Sigmoid colon (tissue), 7 donors: ENCODE results near the gene VPS26C. TPM values are rescaled to one million over a fixed set of nuclear protein-coding genes. Genes with fewer than 3 reads are reported as not detected.

Source experiments
- DNase-seq: peaks from one replicate; pipeline ENCODE4 v3.0.0-alpha.2; 2019
- H3K27ac ChIP-seq, 4 donors: fragments of 200-600 bp; sonication (generic); one replicate each; pipeline ENCODE4 v1.5.1; 2016 to 2019; ENCODE audit warnings: mild to moderate bottlenecking in 1 of 4
- H3K27me3 ChIP-seq, 3 donors: fragments of 200-600 bp; sonication (generic); one replicate each; pipeline ENCODE4 v1.5.1; 2019; ENCODE audit warnings: mild to moderate bottlenecking in 1 of 3
- H3K36me3 ChIP-seq, 4 donors: fragments of 200-600 bp; sonication (generic); one replicate each; pipeline ENCODE4 v1.5.1; 2016 to 2019
- H3K4me1 ChIP-seq, 4 donors: fragments of 200-600 bp; sonication (generic); one replicate each; pipeline ENCODE4 v1.5.1; 2017 to 2019
- H3K4me3 ChIP-seq, 4 donors: fragments of 200-600 bp; sonication (generic); one replicate each; pipeline ENCODE4 v1.5.1; 2017 to 2019; ENCODE audit warnings: mild to moderate bottlenecking in 2 of 4, moderate library complexity in 1 of 4
- H3K9me3 ChIP-seq, 4 donors: fragments of 200-600 bp in 3 of 4; sonication (generic) in 3 of 4; one replicate each; pipeline versions ENCODE4 v1.5.1 to v1.6.1; 2013 to 2019
- CTCF ChIP-seq, 4 experiments: fragments of 450-650 bp in 3 of 4; fragments of 200-600 bp in 1 of 4; IDR thresholded peaks; one replicate each; pipeline ENCODE4 v1.5.1; 2016 to 2019; ENCODE audit warnings: antibody characterized with exemption in 4 of 4, mild to moderate bottlenecking in 3 of 4, moderate library complexity in 2 of 4
- EP300 ChIP-seq, 4 donors: sonication (generic); formaldehyde crosslinking; IDR thresholded peaks; one replicate each; pipeline ENCODE4 v1.6.1; 2017; ENCODE audit warnings: antibody characterized with exemption in 4 of 4
- POLR2A ChIP-seq, 2 donors: fragments of 450-650 bp; IDR thresholded peaks; one replicate each; pipeline ENCODE4 v1.6.1; 2016; ENCODE audit warnings: antibody characterized with exemption in 2 of 2, mild to moderate bottlenecking in 2 of 2, moderate library complexity in 2 of 2
- POLR2AphosphoS5 ChIP-seq, 4 donors: sonication (generic); formaldehyde crosslinking; IDR thresholded peaks; one replicate each; pipeline ENCODE4 v1.6.1; 2017; ENCODE audit warnings: antibody characterized with exemption in 4 of 4
- WGBS, 2 donors: extraction: QIAGEN DNeasy Blood & Tissue Kit; methylation state at CpG; one replicate each; pipeline ENCODE4 v1.1.7; 2013; 5-methylcytosine and 5-hydroxymethylcytosine counted together
- intact Hi-C: fragments of 100-400 bp; cut with DNase I; formaldehyde crosslinking; loops from one replicate; pipeline ENCODE4 v1.15.1; 2023
- polyA plus RNA-seq, 3 donors: library from polyadenylated mRNA; stranded (reverse); fragments of 200-250 nt; gene quantifications; one replicate each; pipeline ENCODE4 v1.2.3, GENCODE V29; 2013
- total RNA-seq, 4 donors: library from RNA; depleted of rRNA; stranded (reverse); fragments of >200 nt; gene quantifications; one replicate each; pipeline ENCODE4 v1.1.0, GENCODE V29; 2016
- donor health status: healthy with polysubstance abuse.
- donor health status: Bipolar disorder and iron deficiency.
- donor health status: healthy.

The VPS26C gene
- total and polyA plus RNA-seq, 7 donors = 34.2 to 71.7 (median 52.6) TPM

GRCh38 chr21:37208056-37208721 lies 58.9 kb downstream of the VPS26C start:
- peaks cover 0 to 14% (median 5%) of the 10 kb centered on the region in 4 donors for H3K4me1 ChIP-seq
- H3K27ac ChIP-seq = peak overlapping the region in 1 of 4 donors; percentile 55
- H3K9me3 ChIP-seq = no peaks in the 10 kb centered on the region
- intact Hi-C loops = no loop called here
- DNase-seq = no peak
- H3K4me3 ChIP-seq = no peak overlapping the region
- no peaks in the 10 kb centered on the region for H3K27me3 ChIP-seq
- no peak for TF ChIP-seq POLR2A (IDR thresholded peaks at IDR 0.05)
- TF ChIP-seq EP300 (IDR thresholded peaks at IDR 0.05) = no peak
- no peak for TF ChIP-seq POLR2AphosphoS5 (IDR thresholded peaks at IDR 0.05)
- TF ChIP-seq CTCF (IDR thresholded peaks at IDR 0.05) = no peak
- peaks cover 0 to 3% (median 1%) of the 10 kb centered on the region in 4 donors for H3K36me3 ChIP-seq
- WGBS, 2 donors = 42 to 45% methylated on average over 15 of the region's 15 CpGs

GRCh38 chr21:37207441-37208009 lies 59.6 kb downstream of the VPS26C start:
- TF ChIP-seq EP300 (IDR thresholded peaks at IDR 0.05) (no peak), POLR2AphosphoS5 (IDR thresholded peaks at IDR 0.05) (no peak), POLR2A (IDR thresholded peaks at IDR 0.05) (no peak), CTCF (IDR thresholded peaks at IDR 0.05) (no peak)
- Histone ChIP-seq H3K4me1 (peaks cover 0 to 14% (median 5%) of the 10 kb centered on the region in 4 donors), H3K4me3 (no peak overlapping the region), H3K36me3 (peaks cover 0 to 10% (median 5%) of the 10 kb centered on the region in 4 donors), H3K9me3 (no peaks in the 10 kb centered on the region), H3K27ac (peak overlapping the region in 2 of 4 donors; percentile 36 to 55), H3K27me3 (no peaks in the 10 kb centered on the region)
- no peak for DNase-seq
- 49 to 53% methylated on average over 6 of the region's 6 CpGs for WGBS, 2 donors
- intact Hi-C loops = no loop called here

GRCh38 chr21:37206496-37206895 lies 60.6 kb downstream of the VPS26C start:
- no peak overlapping the region for H3K4me3 ChIP-seq
- no peaks in the 10 kb centered on the region for H3K27me3 ChIP-seq
- H3K27ac ChIP-seq = no peak overlapping the region
- H3K36me3 ChIP-seq = peaks cover 0 to 20% (median 8%) of the 10 kb centered on the region in 4 donors
- TF ChIP-seq POLR2A (IDR thresholded peaks at IDR 0.05) (no peak), CTCF (IDR thresholded peaks at IDR 0.05) (no peak), POLR2AphosphoS5 (IDR thresholded peaks at IDR 0.05) (no peak), EP300 (IDR thresholded peaks at IDR 0.05) (no peak)
- H3K9me3 ChIP-seq = no peaks in the 10 kb centered on the region
- H3K4me1 ChIP-seq = peaks cover 0 to 14% (median 5%) of the 10 kb centered on the region in 4 donors
- 94 to 95% methylated on average over 7 of the region's 7 CpGs for WGBS, 2 donors
- intact Hi-C loops = no loop called here
- no peak for DNase-seq

- no peak for TF ChIP-seq CTCF (IDR thresholded peaks at IDR 0.05)
- TF ChIP-seq EP300 (IDR thresholded peaks at IDR 0.05) = no peak
- no peak for TF ChIP-seq POLR2AphosphoS5 (IDR thresholded peaks at IDR 0.05)
- TF ChIP-seq POLR2A (IDR thresholded peaks at IDR 0.05) = no peak
- 88 to 90% methylated on average over 7 of the region's 7 CpGs for WGBS, 2 donors
- DNase-seq = no peak
- Histone ChIP-seq H3K4me1 (peaks cover 0 to 14% (median 5%) of the 10 kb centered on the region in 4 donors), H3K9me3 (no peaks in the 10 kb centered on the region), H3K36me3 (peaks cover 4 to 39% (median 20%) of the 10 kb centered on the region in 4 donors), H3K4me3 (no peak overlapping the region), H3K27ac (no peak overlapping the region), H3K27me3 (no peaks in the 10 kb centered on the region)
- intact Hi-C loops = no loop called here
Observed at GRCh38 chr21:37204580-37204979, 62.6 kb downstream of the VPS26C start.
